Chondrocyte (in vitro differentiated cells): ENCODE measurements around the gene DTWD2. TPM values are rescaled to one million over a fixed set of nuclear protein-coding genes. Genes with fewer than 3 reads are reported as not detected.

ENCODE experiments used
- DNase-seq: peaks from one replicate; pipeline ENCODE4 v3.0.0; 2021; ENCODE audit warnings: mixed read lengths, low spot score
- H3K27ac Mint-ChIP-seq: one replicate; pipeline ENCODE4 v1.8.0; 2021; ENCODE audit warnings: mild to moderate bottlenecking, moderate library complexity, mixed read lengths; ENCODE audit not compliant: unreplicated experiment
- H3K27me3 Mint-ChIP-seq: 2 replicates; pipeline ENCODE4 v1.8.0; 2021; ENCODE audit warnings: low read depth, mixed read lengths
- H3K36me3 Mint-ChIP-seq: 2 replicates; pipeline ENCODE4 v1.8.0; 2021; ENCODE audit warnings: low read depth, mixed read lengths
- H3K4me1 Mint-ChIP-seq: 2 replicates; pipeline ENCODE4 v1.8.0; 2021; ENCODE audit warnings: low read depth, mild to moderate bottlenecking, mixed read lengths
- H3K4me3 Mint-ChIP-seq: one replicate; pipeline ENCODE4 v1.8.0; 2021; ENCODE audit warnings: mild to moderate bottlenecking, moderate library complexity, mixed read lengths; ENCODE audit not compliant: unreplicated experiment
- H3K9me3 Mint-ChIP-seq: 2 replicates; pipeline ENCODE4 v1.8.0; 2021; ENCODE audit warnings: low read depth, mixed read lengths
- total RNA-seq: library from RNA; stranded (reverse); gene quantifications from 3 replicates; pipeline ENCODE4 v1.2.1, GENCODE V29; 2021
- TF ChIP-seq, protein P1 (sequence below): fragments of 200-600 bp; sonication (generic); IDR thresholded peaks from 2 replicates; pipeline ENCODE4 v1.5.0; 2021; ENCODE audit warnings: antibody characterized with exemption, mild to moderate bottlenecking, moderate library complexity

Gene DTWD2
- total RNA-seq, 1 donor from 2014 or later: 7.9 TPM

DNA sequence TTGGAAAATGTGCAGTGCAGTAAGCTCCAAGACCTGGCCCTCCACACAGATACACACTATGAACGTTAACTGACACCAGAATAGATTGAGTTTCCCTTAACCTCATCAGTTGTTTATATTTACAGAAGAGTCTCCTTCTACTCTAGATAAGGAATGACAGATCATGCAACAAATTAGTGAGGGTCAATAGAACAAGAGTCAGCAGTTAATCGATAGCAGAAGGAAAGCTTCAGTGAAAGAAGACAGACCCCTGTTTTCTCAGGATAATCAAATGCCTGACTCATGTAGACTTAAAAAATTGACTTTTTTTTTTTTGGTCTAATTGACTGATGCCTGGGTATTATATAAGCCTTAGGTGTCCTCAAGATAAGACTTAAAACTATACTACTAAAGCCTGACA lies 179.9 kb downstream of the DTWD2 start:
- no peak for DNase-seq
- TF ChIP-seq, protein P1, sequence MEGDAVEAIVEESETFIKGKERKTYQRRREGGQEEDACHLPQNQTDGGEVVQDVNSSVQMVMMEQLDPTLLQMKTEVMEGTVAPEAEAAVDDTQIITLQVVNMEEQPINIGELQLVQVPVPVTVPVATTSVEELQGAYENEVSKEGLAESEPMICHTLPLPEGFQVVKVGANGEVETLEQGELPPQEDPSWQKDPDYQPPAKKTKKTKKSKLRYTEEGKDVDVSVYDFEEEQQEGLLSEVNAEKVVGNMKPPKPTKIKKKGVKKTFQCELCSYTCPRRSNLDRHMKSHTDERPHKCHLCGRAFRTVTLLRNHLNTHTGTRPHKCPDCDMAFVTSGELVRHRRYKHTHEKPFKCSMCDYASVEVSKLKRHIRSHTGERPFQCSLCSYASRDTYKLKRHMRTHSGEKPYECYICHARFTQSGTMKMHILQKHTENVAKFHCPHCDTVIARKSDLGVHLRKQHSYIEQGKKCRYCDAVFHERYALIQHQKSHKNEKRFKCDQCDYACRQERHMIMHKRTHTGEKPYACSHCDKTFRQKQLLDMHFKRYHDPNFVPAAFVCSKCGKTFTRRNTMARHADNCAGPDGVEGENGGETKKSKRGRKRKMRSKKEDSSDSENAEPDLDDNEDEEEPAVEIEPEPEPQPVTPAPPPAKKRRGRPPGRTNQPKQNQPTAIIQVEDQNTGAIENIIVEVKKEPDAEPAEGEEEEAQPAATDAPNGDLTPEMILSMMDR: no peak
- Mint-ChIP-seq H3K4me3 (no peak overlapping the region), H3K4me1 (no peaks in the 10 kb centered on the region), H3K27me3 (no peaks in the 10 kb centered on the region), H3K9me3 (peaks cover 21% of the 10 kb centered on the region), H3K36me3 (peaks cover 11% of the 10 kb centered on the region), H3K27ac (no peak overlapping the region)

DNA sequence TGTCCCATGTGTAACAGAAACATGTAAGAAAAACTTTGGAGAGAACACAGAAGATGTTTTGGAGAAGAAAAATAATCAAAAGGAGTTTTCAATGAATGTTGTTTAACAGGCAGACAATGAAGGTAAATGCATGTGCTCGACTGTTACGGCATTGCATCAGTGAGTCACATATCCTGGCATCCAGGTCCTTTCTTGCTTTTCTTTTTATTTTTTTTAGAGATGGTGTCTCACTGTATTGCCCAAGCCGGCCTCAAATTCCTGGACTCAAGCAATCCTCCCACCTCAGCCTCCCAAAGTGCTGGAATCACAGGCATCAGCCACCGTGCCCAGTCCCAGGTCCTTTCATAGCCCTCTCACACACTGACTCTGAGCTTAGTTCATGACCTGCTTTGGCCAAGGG lies 181.8 kb downstream of the DTWD2 start:
- H3K27me3 Mint-ChIP-seq: no peaks in the 10 kb centered on the region
- peaks cover 19% of the 10 kb centered on the region for H3K9me3 Mint-ChIP-seq
- no peaks in the 10 kb centered on the region for H3K4me1 Mint-ChIP-seq
- DNase-seq: no peak
- no peak overlapping the region for H3K27ac Mint-ChIP-seq
- H3K4me3 Mint-ChIP-seq: no peak overlapping the region
- TF ChIP-seq, protein P1: no peak
- peaks cover 10% of the 10 kb centered on the region for H3K36me3 Mint-ChIP-seq

DNA sequence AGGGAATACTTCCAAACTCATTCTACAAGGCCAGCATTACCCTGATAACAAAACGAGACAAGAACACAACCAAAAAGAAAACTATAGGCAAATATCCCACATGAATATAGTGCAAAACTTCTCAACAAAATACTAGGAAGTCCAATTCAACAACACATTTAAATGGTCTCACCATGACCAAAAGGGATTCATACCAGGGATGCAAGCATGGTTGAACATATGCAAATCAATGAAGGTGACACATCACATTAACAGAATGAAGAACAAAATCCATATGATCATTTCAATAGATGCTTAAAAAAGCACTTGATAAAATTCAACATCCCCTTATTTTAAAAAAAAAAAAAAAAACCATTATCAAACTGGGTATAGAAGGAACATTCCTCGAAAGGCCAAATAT lies 186.0 kb downstream of the DTWD2 start:
- TF ChIP-seq, protein P1: no peak
- peaks cover 5% of the 10 kb centered on the region for H3K9me3 Mint-ChIP-seq
- H3K4me1 Mint-ChIP-seq: no peaks in the 10 kb centered on the region
- no peak overlapping the region for H3K27ac Mint-ChIP-seq
- H3K4me3 Mint-ChIP-seq: no peak overlapping the region
- peaks cover 6% of the 10 kb centered on the region for H3K36me3 Mint-ChIP-seq
- no peaks in the 10 kb centered on the region for H3K27me3 Mint-ChIP-seq
- DNase-seq: no peak

DNA sequence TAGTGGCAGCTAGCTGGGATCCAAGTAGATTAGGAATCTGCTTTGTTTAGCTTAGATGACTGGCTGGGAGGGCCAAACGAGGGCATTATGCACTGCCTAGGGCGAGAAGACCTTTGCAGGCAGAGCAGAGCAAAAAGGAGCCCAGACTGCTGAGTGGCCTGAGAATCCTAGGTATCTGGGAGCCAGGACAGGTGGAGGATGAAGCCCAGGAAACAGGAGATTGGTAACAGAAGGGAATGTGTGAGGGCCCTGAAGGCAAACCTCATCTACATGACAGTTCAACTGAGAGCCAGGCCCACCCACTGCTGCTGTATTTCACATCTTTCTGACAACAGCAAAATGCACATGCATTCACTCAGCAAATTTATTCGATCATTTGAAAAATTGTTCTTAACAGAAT lies 192.3 kb downstream of the DTWD2 start:
- peaks cover 13% of the 10 kb centered on the region for H3K4me1 Mint-ChIP-seq
- no peak for DNase-seq
- no peaks in the 10 kb centered on the region for H3K9me3 Mint-ChIP-seq
- no peak overlapping the region for H3K4me3 Mint-ChIP-seq
- peaks cover 2% of the 10 kb centered on the region for H3K36me3 Mint-ChIP-seq
- TF ChIP-seq, protein P1: no peak
- no peaks in the 10 kb centered on the region for H3K27me3 Mint-ChIP-seq
- no peak overlapping the region for H3K27ac Mint-ChIP-seq

DNA sequence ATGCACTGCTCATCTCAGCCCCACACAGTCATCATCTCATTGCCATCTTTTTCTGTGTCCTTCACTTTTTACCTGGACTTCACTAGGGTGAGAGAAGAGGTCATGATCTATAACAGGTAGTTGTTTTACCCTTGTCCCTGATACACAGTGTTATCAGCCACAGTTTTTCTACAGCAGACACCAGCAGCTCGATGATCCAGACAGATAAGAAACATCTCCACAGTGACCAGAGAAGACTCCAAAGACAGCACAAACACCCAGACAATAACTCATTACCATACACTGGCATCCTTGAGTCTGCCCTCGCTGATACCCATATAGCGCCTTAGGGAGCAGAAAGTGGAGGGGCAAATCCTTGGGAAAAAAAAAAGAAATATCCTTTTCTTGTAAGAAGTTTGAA lies 194.1 kb downstream of the DTWD2 start:
- Mint-ChIP-seq H3K27me3 (no peaks in the 10 kb centered on the region), H3K9me3 (no peaks in the 10 kb centered on the region), H3K4me1 (peaks cover 13% of the 10 kb centered on the region), H3K27ac (no peak overlapping the region), H3K4me3 (no peak overlapping the region), H3K36me3 (peaks cover 2% of the 10 kb centered on the region)
- DNase-seq: no peak
- TF ChIP-seq, protein P1: no peak
